ENCODE results near the gene NCOA3.
"Not testable (repeated sequence)": the region's sequence is repeated elsewhere in the genome, so short reads cannot be mapped to it uniquely, and the experiment has no call there.

Gene NCOA3

GRCh38 chr20:47487175-47487917, 14.3 kb upstream of the NCOA3 start:
- DNase-seq (ENCODE audit: low read depth) = no peak
- no peak for TF ChIP-seq CTCF (IDR thresholded peaks at IDR 0.05; ENCODE audit: insufficient read depth, low read depth, low read length, missing control alignments)
- no peak overlapping the region for H3K4me3 ChIP-seq (ENCODE audit: low read length)

GRCh38 chr20:47489448-47489872, 12.2 kb upstream of the NCOA3 start:
- TF ChIP-seq CTCF (IDR thresholded peaks at IDR 0.05; ENCODE audit: insufficient read depth, low read depth, low read length, missing control alignments) = no peak
- no peak overlapping the region for H3K4me3 ChIP-seq (ENCODE audit: low read length)
- no peak for DNase-seq (ENCODE audit: low read depth)

- TF ChIP-seq CTCF (IDR thresholded peaks at IDR 0.05; ENCODE audit: insufficient read depth, low read depth, low read length, missing control alignments) = no peak
- H3K4me3 ChIP-seq (ENCODE audit: low read length) = no peak overlapping the region
- DNase-seq (ENCODE audit: low read depth) = no peak
Observed at GRCh38 chr20:47490795-47491194, 10.9 kb upstream of the NCOA3 start.

- no peak for TF ChIP-seq CTCF (IDR thresholded peaks at IDR 0.05; ENCODE audit: insufficient read depth, low read depth, low read length, missing control alignments)
- H3K4me3 ChIP-seq (ENCODE audit: low read length) = no peak overlapping the region
- DNase-seq (ENCODE audit: low read depth) = no peak
Observed at GRCh38 chr20:47492284-47492683, 9.4 kb upstream of the NCOA3 start.

GRCh38 chr20:47493175-47493962, 8.3 kb upstream of the NCOA3 start:
- peak overlapping the region; percentile 0 for H3K4me3 ChIP-seq (ENCODE audit: low read length)
- peak; percentile 86 for DNase-seq (ENCODE audit: low read depth)
- TF ChIP-seq CTCF (IDR thresholded peaks at IDR 0.05; ENCODE audit: insufficient read depth, low read depth, low read length, missing control alignments) = no peak

- DNase-seq (ENCODE audit: low read depth) = peak; percentile 83
- TF ChIP-seq CTCF (IDR thresholded peaks at IDR 0.05; ENCODE audit: insufficient read depth, low read depth, low read length, missing control alignments) = peak; percentile 8
- H3K4me3 ChIP-seq (ENCODE audit: low read length) = no peak overlapping the region
Observed at GRCh38 chr20:47493963-47494293, 7.8 kb upstream of the NCOA3 start.

- DNase-seq (ENCODE audit: low read depth); H3K4me3 ChIP-seq (ENCODE audit: low read length): not testable (repeated sequence)
Observed at GRCh38 chr20:47494606-47495005, 7.1 kb upstream of the NCOA3 start.
